Measurements from ENCODE around the gene GTPBP2. TPM values are rescaled to one million over a fixed set of nuclear protein-coding genes. Genes with fewer than 3 reads are reported as not detected.

The GTPBP2 gene
- total and polyA plus RNA-seq, 2 of the 13 experiments (the other 11 are each of a cell fraction or from before 2014, with no cell fraction given): 26.9 to 88.2 TPM

- peaks cover 2 to 24% of the 10 kb centered on the region in 2 experiments; a peak in 4 of 5 replicates for H3K27me3 ChIP-seq (ENCODE audit: control insufficient read depth in 1 of 2, insufficient read depth in 2 of 2, low read length in 2 of 2)
- BruUV-seq (replicated peaks): no TSS peak
- no peak overlapping the region; the same call in 1 of the 2 replicates for H3K9ac ChIP-seq (ENCODE audit: insufficient read depth, low read depth, low read length)
- FAIRE-seq: peak; percentile 37
- peak; percentile 76 for DNase-seq (ENCODE audit: low spot score)
- no peak overlapping the region for H2AFZ ChIP-seq (ENCODE audit: low read length)
- POLR2A ChIA-PET: interaction anchor here (1.1 to 7.5 kb wide), 4 partner anchors 26 to 38 kb away, joined by 3 to 55 read pairs (median 8); partner anchors contain the start of genes GTPBP2 and MAD2L1BP
- H3K27ac ChIP-seq (ENCODE audit: extremely low read length, insufficient read depth, low read length): no peak overlapping the region
- H3K4me3 ChIP-seq (replicated peaks in 1 of 3; ENCODE audit: insufficient read depth in 1 of 3, low read depth in 2 of 3, low read length in 3 of 3): peak overlapping the region in 2 of 3 experiments; percentile 16 to 63; a peak in 4 of 6 replicates
- peak; percentile 73 for ATAC-seq
- intact Hi-C loops (cut with micrococcal nuclease; ENCODE audit: unreplicated experiment) (loop anchor here (5.0 to 10.0 kb wide), 3 partner anchors 64 to 184 kb away; no protein-coding TSS in a partner anchor), in situ Hi-C loops (cut with HindIII; ENCODE audit: extremely low pct_ligation_motif_present, low pct_unique_long_range_greater_than_20kb) (loop anchor here (5.0 kb wide), 1 partner anchor 409 kb away; no protein-coding TSS in a partner anchor)
- H3K4me1 ChIP-seq (ENCODE audit: insufficient read depth, low read length): peaks cover 73% of the 10 kb centered on the region
- CTCF ChIA-PET (ENCODE audit: low intra/inter-chr PET ratio, low total read pairs): interaction anchor here (0.8 to 2.3 kb wide), 6 partner anchors 31 to 411 kb away, joined by 3 to 16 read pairs (median 3); no protein-coding TSS in a partner anchor
- no peaks in the 10 kb centered on the region for H3K9me3 ChIP-seq (ENCODE audit: low read length)
- H3K4me2 ChIP-seq (ENCODE audit: low read depth, low read length): peak overlapping the region; percentile 75
- no peaks in the 10 kb centered on the region for H3K79me2 ChIP-seq (ENCODE audit: insufficient read depth, low read length)
- H3K36me3 ChIP-seq (replicated peaks in 1 of 2; ENCODE audit: control insufficient read depth in 1 of 2, insufficient read depth in 2 of 2, low read length in 2 of 2): peaks cover 7 to 13% of the 10 kb centered on the region in 2 experiments; a peak in 4 of 5 replicates
- no peaks in the 10 kb centered on the region for H4K20me1 ChIP-seq (ENCODE audit: insufficient read depth, low read length)
- 46% methylated on average over 10 of the region's 17 CpGs for WGBS (ENCODE audit: low lambda C conversion rate)
- TF ChIP-seq GATAD2A (CRISPR knock-in tag; IDR thresholded peaks at IDR 0.05) (peak; percentile 42; the same call in 1 of the 2 replicates), ZSCAN31 (CRISPR knock-in tag; IDR thresholded peaks at IDR 0.05; ENCODE audit: low read depth) (peak; percentile 55; the same call in 1 of the 2 replicates), THAP7 (CRISPR knock-in tag; IDR thresholded peaks at IDR 0.05) (no peak), SIX4 (CRISPR knock-in tag; IDR thresholded peaks at IDR 0.05) (no peak), ONECUT2 (CRISPR knock-in tag; IDR thresholded peaks at IDR 0.05) (no peak), ZBTB40 (IDR thresholded peaks at IDR 0.05) (no peak), ZBTB40 (CRISPR knock-in tag; IDR thresholded peaks at IDR 0.05) (no peak), ZNF10 (CRISPR knock-in tag; IDR thresholded peaks at IDR 0.05; ENCODE audit: borderline replicate concordance, low read depth) (no peak), ZFP82 (CRISPR knock-in tag; IDR thresholded peaks at IDR 0.05; ENCODE audit: borderline replicate concordance) (no peak)
Observed at GRCh38 chr6:43668151-43669028, 39.3 kb upstream of the GTPBP2 start.
